ENCODE measurements around the gene MYO9A.

- TF ChIP-seq, protein P1, sequence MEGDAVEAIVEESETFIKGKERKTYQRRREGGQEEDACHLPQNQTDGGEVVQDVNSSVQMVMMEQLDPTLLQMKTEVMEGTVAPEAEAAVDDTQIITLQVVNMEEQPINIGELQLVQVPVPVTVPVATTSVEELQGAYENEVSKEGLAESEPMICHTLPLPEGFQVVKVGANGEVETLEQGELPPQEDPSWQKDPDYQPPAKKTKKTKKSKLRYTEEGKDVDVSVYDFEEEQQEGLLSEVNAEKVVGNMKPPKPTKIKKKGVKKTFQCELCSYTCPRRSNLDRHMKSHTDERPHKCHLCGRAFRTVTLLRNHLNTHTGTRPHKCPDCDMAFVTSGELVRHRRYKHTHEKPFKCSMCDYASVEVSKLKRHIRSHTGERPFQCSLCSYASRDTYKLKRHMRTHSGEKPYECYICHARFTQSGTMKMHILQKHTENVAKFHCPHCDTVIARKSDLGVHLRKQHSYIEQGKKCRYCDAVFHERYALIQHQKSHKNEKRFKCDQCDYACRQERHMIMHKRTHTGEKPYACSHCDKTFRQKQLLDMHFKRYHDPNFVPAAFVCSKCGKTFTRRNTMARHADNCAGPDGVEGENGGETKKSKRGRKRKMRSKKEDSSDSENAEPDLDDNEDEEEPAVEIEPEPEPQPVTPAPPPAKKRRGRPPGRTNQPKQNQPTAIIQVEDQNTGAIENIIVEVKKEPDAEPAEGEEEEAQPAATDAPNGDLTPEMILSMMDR (IDR thresholded peaks at IDR 0.05; ENCODE audit: borderline replicate concordance, extremely low read depth, low read length, poor library complexity, severe bottlenecking), result no peak
- TF ChIP-seq EZH2 (IDR thresholded peaks at IDR 0.05; ENCODE audit: borderline replicate concordance, low read depth, low read length, severe bottlenecking), result no peak
Measured at GRCh38 chr15:71800190-71800589, 317.8 kb downstream of the MYO9A start.
